Astrocyte of the spinal cord (primary cell): ENCODE measurements around the gene NID2.

Experiments
- DNase-seq: peaks from one replicate; pipeline ENCODE4 v3.0.0; 2011; ENCODE audit warnings: low read depth, low spot score
- H3K4me3 ChIP-seq: 2 replicates; pipeline ENCODE4 v1.5.1; 2011; ENCODE audit warnings: low read depth, mild to moderate bottlenecking, low read length, moderate library complexity
- CTCF ChIP-seq: IDR thresholded peaks from 2 replicates; pipeline ENCODE4 v1.5.1; 2012; ENCODE audit warnings: low read depth, mild to moderate bottlenecking, low read length, inconsistent platforms
- in situ Hi-C: cut with HindIII; loops from 2 replicates; pipeline ENCODE4 v1.10.0; 2017; ENCODE audit warnings: low sequenced_read_pairs

The NID2 gene

DNA sequence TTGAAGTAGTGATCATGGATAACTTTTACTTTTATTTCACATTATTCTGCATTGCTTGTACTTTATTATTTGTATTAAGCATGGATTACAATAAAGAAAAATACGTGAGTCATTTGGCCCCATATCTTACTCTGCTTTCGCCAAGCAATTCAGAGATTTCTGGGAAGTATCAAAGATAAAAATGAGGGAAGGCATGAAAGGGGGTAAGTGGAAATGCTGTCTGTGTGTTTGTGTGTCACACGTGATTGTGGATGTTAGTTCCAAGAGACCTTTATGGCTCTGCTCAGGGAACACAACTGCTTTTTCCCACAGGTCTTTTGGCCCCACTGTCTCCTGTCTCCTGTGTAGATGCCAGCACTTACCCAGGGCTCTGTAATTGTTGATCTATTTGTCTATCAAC, 10.5 kb downstream of the NID2 start:
- TF ChIP-seq CTCF: no peak
- DNase-seq: no peak
- no peak overlapping the region for H3K4me3 ChIP-seq
- in situ Hi-C loops: no loop called here

- H3K4me3 ChIP-seq: no peak overlapping the region
- DNase-seq: no peak
- in situ Hi-C loops: no loop called here
- no peak for TF ChIP-seq CTCF
Measured at GRCh38 chr14:52055167-52055566, 13.7 kb downstream of the NID2 start.

DNA sequence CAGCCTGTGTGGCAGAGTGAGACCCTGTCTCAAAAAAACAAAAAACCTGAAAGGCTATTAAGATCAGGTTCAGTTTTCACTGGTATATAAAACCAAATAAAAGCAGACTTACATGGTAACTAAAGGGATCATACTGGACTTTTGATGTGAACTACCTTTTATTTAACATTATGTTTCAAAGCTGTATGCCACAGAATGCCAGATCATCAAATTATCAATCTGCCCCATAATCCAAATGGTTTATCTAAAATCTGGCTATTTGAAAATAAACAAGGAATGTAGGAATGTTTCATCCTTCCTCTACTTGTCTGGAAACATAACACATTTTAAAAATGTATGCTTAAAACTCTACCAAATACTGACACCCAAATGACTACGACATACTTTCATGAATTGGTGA, 14.2 kb downstream of the NID2 start:
- no peak for TF ChIP-seq CTCF
- DNase-seq: no peak
- in situ Hi-C loops: no loop called here
- H3K4me3 ChIP-seq: no peak overlapping the region

DNA sequence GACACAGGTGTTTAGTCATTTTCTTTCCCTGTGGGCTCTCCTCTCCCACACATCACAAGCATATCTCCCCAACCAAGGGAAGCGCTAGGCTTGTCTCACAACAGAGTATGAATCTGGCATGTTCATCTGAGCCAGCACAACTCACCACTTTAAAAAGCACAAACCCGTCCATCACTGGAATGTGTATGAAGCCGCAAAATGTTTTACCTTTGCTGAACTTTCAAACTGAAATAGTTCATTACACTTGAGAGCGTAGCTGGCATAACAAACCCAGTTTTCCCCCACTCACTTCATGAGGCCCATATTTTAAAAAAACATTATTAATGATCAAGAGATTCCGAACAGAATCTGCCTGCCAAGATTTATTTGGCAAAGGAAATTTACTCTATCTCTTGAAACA, 15.8 kb downstream of the NID2 start:
- in situ Hi-C loops: no loop called here
- peak; percentile 56 for DNase-seq
- H3K4me3 ChIP-seq: no peak overlapping the region
- no peak for TF ChIP-seq CTCF

DNA sequence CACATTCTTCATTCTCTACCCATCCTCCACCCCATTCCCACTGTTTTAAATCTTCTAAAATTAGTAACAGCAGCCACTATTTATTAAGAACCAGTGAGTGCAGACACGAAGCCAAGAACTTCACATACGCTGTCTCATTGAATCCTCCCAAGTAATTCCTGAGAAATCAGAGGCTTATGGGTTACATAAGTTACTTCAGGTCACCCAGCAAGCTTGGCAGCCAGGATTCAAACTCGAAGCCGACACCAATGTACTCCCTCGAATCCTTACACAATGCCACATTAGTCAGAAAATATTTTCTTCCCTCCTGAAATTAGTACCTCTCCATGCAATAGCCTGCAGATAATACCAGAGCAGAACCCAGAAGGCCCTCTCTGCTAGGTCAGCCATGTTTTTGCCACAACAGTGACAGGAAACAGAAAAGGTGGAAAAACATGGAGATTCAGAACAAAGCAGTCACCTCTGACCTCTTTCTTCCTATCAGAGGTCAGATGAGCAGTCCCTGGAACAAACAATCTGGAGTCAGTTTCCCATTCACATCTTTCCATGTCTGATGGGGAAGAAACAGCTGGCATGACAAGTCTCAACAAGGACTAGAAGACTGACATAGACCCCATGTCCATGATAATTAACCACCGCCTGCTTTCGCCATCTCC, 16.4 kb downstream of the NID2 start:
- TF ChIP-seq CTCF: no peak
- no peak overlapping the region for H3K4me3 ChIP-seq
- no peak for DNase-seq
- in situ Hi-C loops: no loop called here

GRCh38 chr14:52051871-52052270, 17.0 kb downstream of the NID2 start:
- H3K4me3 ChIP-seq: no peak overlapping the region

More at GRCh38 chr14:52051871-52052270, 17.0 kb downstream of the NID2 start:
- DNase-seq: peak; percentile 76
- TF ChIP-seq CTCF: no peak
- in situ Hi-C loops: no loop called here
